Liver (tissue), 9 donors: Measurements from ENCODE around the gene ROR1. TPM values are rescaled to one million over a fixed set of nuclear protein-coding genes. Genes with fewer than 3 reads are reported as not detected.

Source experiments
- DNase-seq: peaks from one replicate; pipeline ENCODE4 v3.0.0-alpha.2; 2017; ENCODE audit warnings: low spot score
- H3K27ac ChIP-seq, 2 donors: one replicate each; pipeline ENCODE4 v1.7.0; 2013; ENCODE audit warnings: inconsistent platforms in 2 of 2, low read length in 2 of 2, control low read depth in 1 of 2, low read depth in 1 of 2, mild to moderate bottlenecking in 1 of 2
- H3K27me3 ChIP-seq, 4 donors: one replicate each; pipeline versions ENCODE4 v1.6.1 to v1.7.0; 2013; ENCODE audit warnings: low read length in 3 of 4, inconsistent platforms in 1 of 4, mild to moderate bottlenecking in 1 of 4, moderate library complexity in 1 of 4; ENCODE audit not compliant: control insufficient read depth in 4 of 4, insufficient read depth in 4 of 4
- H3K36me3 ChIP-seq, 4 donors: one replicate each; pipeline versions ENCODE4 v1.6.1 to v1.7.0; 2013; ENCODE audit warnings: low read length in 3 of 4, mild to moderate bottlenecking in 3 of 4, low read depth in 1 of 4, moderate library complexity in 1 of 4; ENCODE audit not compliant: control insufficient read depth in 4 of 4, insufficient read depth in 3 of 4
- H3K4me1 ChIP-seq, 4 donors: one replicate each; pipeline versions ENCODE4 v1.6.1 to v1.7.0; 2013; ENCODE audit warnings: low read length in 3 of 4, mild to moderate bottlenecking in 3 of 4, moderate library complexity in 1 of 4; ENCODE audit not compliant: control insufficient read depth in 4 of 4, insufficient read depth in 4 of 4
- H3K4me3 ChIP-seq, 3 donors: one replicate each; pipeline versions ENCODE4 v1.6.1 to v1.7.0; 2013; ENCODE audit warnings: low read length in 3 of 3, control low read depth in 1 of 3, low read depth in 1 of 3, mild to moderate bottlenecking in 1 of 3
- H3K9ac ChIP-seq, 2 donors: one replicate each; pipeline ENCODE4 v1.7.0; 2013; ENCODE audit warnings: low read length in 2 of 2, mild to moderate bottlenecking in 2 of 2, moderate library complexity in 2 of 2, control low read depth in 1 of 2, low read depth in 1 of 2
- H3K9me3 ChIP-seq, 4 donors: one replicate each; pipeline versions ENCODE4 v1.6.1 to v1.7.0; 2013; ENCODE audit warnings: low read length in 3 of 4; ENCODE audit not compliant: control insufficient read depth in 4 of 4
- EGR1 ChIP-seq, 2 donors: IDR thresholded peaks; 2 replicates each; pipeline ENCODE4 v1.6.1; 2016 to 2018; ENCODE audit warnings: antibody characterized with exemption in 2 of 2, low read depth in 2 of 2
- FOXA1 ChIP-seq: IDR thresholded peaks from 2 replicates; pipeline ENCODE4 v1.6.1; 2016; ENCODE audit warnings: antibody characterized with exemption
- GABPA ChIP-seq, 2 donors: IDR thresholded peaks in 1 of 2; conservative IDR thresholded peaks in 1 of 2; 2 replicates each; pipeline ENCODE4 v1.6.1; 2016; ENCODE audit warnings: antibody characterized with exemption in 2 of 2, mild to moderate bottlenecking in 1 of 2, moderate library complexity in 1 of 2
- HNF4G ChIP-seq: IDR thresholded peaks from 2 replicates; pipeline ENCODE4 v1.6.1; 2016; ENCODE audit warnings: antibody characterized with exemption
- NR2F2 ChIP-seq: IDR thresholded peaks from 2 replicates; pipeline ENCODE4 v1.6.1; 2016; ENCODE audit warnings: antibody characterized with exemption
- RAD21 ChIP-seq, 2 donors: IDR thresholded peaks; 2 replicates each; pipeline ENCODE4 v1.6.1; 2016; ENCODE audit warnings: antibody characterized with exemption in 2 of 2, mild to moderate bottlenecking in 2 of 2
- SP1 ChIP-seq: IDR thresholded peaks from 2 replicates; pipeline ENCODE4 v1.6.1; 2018; ENCODE audit warnings: antibody characterized with exemption, mild to moderate bottlenecking
- TAF1 ChIP-seq: conservative IDR thresholded peaks from 2 replicates; pipeline ENCODE4 v1.6.1; 2016; ENCODE audit warnings: antibody characterized with exemption, mild to moderate bottlenecking
- YY1 ChIP-seq: IDR thresholded peaks from 2 replicates; pipeline ENCODE4 v1.6.1; 2016; ENCODE audit warnings: antibody characterized with exemption, mild to moderate bottlenecking
- WGBS: extraction: QIAGEN DNeasy Blood & Tissue Kit; methylation state at CpG from one replicate; pipeline ENCODE4 v1.1.7; 2013; 5-methylcytosine and 5-hydroxymethylcytosine counted together
- polyA plus RNA-seq, 2 donors: library from polyadenylated mRNA; stranded (reverse) in 1 of 2; unstranded in 1 of 2; fragments of 200-250 nt in 1 of 2; fragments of >200 nt in 1 of 2; fragmentation: Nextera tagmentation in 1 of 2; extraction: Ambion mirVana in 1 of 2; gene quantifications; one replicate each; pipeline versions ENCODE4 v1.2.1 to v1.2.3, GENCODE V29; 2013 to 2015
- total RNA-seq, 2 donors: library from RNA; depleted of rRNA; stranded (reverse); fragments of >200 nt; gene quantifications; one replicate each; pipeline ENCODE4 v1.2.3, GENCODE V29; 2014
- TF ChIP-seq, protein P1 (sequence below): fragments of 150-350 bp; IDR thresholded peaks from 2 replicates; pipeline ENCODE4 v1.5.1; 2017; ENCODE audit warnings: improper control_type of control experiment, low read depth, low read length; ENCODE audit not compliant: missing input control
- TF ChIP-seq, protein P2 (sequence below): IDR thresholded peaks from 2 replicates; pipeline ENCODE4 v1.6.1; 2016; ENCODE audit warnings: antibody characterized with exemption
- TF ChIP-seq, protein P3 (sequence below): IDR thresholded peaks from 2 replicates; pipeline ENCODE4 v1.6.1; 2016; ENCODE audit warnings: antibody characterized with exemption
- TF ChIP-seq, protein P4 (sequence below): IDR thresholded peaks from 2 replicates; pipeline ENCODE4 v1.6.1; 2016; ENCODE audit warnings: antibody characterized with exemption, mild to moderate bottlenecking
- donor health status: healthy.
- donor health status: healthy.
- donor health status: healthy.
- donor health status: healthy.
- donor health status: healthy.

The ROR1 gene
- total and polyA plus RNA-seq, 4 donors, result 0.15 to 0.98 (median 0.37) TPM

- H3K9ac ChIP-seq, result no peak overlapping the region
- no peak for DNase-seq
- H3K27me3 ChIP-seq, result no peaks in the 10 kb centered on the region
- TF ChIP-seq GABPA (IDR thresholded peaks at IDR 0.05 in 1 of 2, conservative IDR thresholded peaks at IDR 0.05 in 1 of 2) (no peak), YY1 (no peak)
- TF ChIP-seq, protein P1, sequence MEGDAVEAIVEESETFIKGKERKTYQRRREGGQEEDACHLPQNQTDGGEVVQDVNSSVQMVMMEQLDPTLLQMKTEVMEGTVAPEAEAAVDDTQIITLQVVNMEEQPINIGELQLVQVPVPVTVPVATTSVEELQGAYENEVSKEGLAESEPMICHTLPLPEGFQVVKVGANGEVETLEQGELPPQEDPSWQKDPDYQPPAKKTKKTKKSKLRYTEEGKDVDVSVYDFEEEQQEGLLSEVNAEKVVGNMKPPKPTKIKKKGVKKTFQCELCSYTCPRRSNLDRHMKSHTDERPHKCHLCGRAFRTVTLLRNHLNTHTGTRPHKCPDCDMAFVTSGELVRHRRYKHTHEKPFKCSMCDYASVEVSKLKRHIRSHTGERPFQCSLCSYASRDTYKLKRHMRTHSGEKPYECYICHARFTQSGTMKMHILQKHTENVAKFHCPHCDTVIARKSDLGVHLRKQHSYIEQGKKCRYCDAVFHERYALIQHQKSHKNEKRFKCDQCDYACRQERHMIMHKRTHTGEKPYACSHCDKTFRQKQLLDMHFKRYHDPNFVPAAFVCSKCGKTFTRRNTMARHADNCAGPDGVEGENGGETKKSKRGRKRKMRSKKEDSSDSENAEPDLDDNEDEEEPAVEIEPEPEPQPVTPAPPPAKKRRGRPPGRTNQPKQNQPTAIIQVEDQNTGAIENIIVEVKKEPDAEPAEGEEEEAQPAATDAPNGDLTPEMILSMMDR, result no peak
- no peaks in the 10 kb centered on the region for H3K36me3 ChIP-seq
- no peaks in the 10 kb centered on the region for H3K4me1 ChIP-seq
- 83% methylated on average over 2 of the region's 2 CpGs for WGBS
- peaks cover 0 to 1% (median 0%) of the 10 kb centered on the region in 4 donors for H3K9me3 ChIP-seq
- H3K27ac ChIP-seq, result no peak overlapping the region
- H3K4me3 ChIP-seq, result no peak overlapping the region
Observed at GRCh38 chr1:63739452-63739851, 34.4 kb upstream of the ROR1 start.

GRCh38 chr1:63740432-63740831 is 33.4 kb upstream of the ROR1 start:
- 91% methylated on average over 2 of the region's 2 CpGs for WGBS
- Histone ChIP-seq H3K4me3 (no peak overlapping the region), H3K9me3 (peaks cover 0 to 1% (median 0%) of the 10 kb centered on the region in 4 donors), H3K4me1 (no peaks in the 10 kb centered on the region), H3K27me3 (no peaks in the 10 kb centered on the region), H3K27ac (no peak overlapping the region), H3K36me3 (no peaks in the 10 kb centered on the region), H3K9ac (no peak overlapping the region)
- no peak for DNase-seq
- no peak for TF ChIP-seq TAF1
- no peak for TF ChIP-seq SP1
- TF ChIP-seq, protein P2, sequence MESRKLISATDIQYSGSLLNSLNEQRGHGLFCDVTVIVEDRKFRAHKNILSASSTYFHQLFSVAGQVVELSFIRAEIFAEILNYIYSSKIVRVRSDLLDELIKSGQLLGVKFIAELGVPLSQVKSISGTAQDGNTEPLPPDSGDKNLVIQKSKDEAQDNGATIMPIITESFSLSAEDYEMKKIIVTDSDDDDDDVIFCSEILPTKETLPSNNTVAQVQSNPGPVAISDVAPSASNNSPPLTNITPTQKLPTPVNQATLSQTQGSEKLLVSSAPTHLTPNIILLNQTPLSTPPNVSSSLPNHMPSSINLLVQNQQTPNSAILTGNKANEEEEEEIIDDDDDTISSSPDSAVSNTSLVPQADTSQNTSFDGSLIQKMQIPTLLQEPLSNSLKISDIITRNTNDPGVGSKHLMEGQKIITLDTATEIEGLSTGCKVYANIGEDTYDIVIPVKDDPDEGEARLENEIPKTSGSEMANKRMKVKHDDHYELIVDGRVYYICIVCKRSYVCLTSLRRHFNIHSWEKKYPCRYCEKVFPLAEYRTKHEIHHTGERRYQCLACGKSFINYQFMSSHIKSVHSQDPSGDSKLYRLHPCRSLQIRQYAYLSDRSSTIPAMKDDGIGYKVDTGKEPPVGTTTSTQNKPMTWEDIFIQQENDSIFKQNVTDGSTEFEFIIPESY, result no peak

DNA sequence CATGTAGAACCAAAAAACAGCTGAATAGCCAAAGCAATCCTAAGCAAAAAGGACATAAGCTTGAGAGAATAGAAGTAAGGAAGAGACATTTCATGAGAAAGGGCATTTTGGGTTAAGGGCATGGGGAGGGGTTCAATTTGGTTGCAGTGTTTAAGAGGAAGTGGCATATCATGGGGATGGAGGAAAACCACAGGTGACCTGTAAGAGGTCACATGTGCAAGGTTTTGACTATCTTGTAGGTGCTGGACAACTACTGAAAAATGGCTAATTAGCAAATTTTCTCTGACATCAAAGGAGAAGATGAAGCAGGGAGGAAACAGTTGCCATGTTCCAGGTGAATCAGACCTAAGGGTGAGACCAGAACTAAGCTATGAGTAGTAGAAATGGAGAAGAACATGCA is 31.3 kb upstream of the ROR1 start:
- Histone ChIP-seq H3K27me3 (no peaks in the 10 kb centered on the region), H3K9ac (no peak overlapping the region), H3K4me1 (no peaks in the 10 kb centered on the region), H3K36me3 (no peaks in the 10 kb centered on the region), H3K9me3 (no peaks in the 10 kb centered on the region), H3K27ac (no peak overlapping the region), H3K4me3 (no peak overlapping the region)
- no peak for DNase-seq
- TF ChIP-seq SP1, result no peak
- TF ChIP-seq, protein P2, result no peak
- TF ChIP-seq HNF4G, result no peak
- TF ChIP-seq, protein P3, sequence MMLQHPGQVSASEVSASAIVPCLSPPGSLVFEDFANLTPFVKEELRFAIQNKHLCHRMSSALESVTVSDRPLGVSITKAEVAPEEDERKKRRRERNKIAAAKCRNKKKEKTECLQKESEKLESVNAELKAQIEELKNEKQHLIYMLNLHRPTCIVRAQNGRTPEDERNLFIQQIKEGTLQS, result no peak
- no peak for TF ChIP-seq FOXA1
- TF ChIP-seq NR2F2, result no peak
- no peak for TF ChIP-seq EGR1 (IDR thresholded peaks at IDR 0.05; ENCODE audit: low read depth in 2 of 2)
- TF ChIP-seq RAD21 (IDR thresholded peaks at IDR 0.05), result no peak
- TF ChIP-seq, protein P4, sequence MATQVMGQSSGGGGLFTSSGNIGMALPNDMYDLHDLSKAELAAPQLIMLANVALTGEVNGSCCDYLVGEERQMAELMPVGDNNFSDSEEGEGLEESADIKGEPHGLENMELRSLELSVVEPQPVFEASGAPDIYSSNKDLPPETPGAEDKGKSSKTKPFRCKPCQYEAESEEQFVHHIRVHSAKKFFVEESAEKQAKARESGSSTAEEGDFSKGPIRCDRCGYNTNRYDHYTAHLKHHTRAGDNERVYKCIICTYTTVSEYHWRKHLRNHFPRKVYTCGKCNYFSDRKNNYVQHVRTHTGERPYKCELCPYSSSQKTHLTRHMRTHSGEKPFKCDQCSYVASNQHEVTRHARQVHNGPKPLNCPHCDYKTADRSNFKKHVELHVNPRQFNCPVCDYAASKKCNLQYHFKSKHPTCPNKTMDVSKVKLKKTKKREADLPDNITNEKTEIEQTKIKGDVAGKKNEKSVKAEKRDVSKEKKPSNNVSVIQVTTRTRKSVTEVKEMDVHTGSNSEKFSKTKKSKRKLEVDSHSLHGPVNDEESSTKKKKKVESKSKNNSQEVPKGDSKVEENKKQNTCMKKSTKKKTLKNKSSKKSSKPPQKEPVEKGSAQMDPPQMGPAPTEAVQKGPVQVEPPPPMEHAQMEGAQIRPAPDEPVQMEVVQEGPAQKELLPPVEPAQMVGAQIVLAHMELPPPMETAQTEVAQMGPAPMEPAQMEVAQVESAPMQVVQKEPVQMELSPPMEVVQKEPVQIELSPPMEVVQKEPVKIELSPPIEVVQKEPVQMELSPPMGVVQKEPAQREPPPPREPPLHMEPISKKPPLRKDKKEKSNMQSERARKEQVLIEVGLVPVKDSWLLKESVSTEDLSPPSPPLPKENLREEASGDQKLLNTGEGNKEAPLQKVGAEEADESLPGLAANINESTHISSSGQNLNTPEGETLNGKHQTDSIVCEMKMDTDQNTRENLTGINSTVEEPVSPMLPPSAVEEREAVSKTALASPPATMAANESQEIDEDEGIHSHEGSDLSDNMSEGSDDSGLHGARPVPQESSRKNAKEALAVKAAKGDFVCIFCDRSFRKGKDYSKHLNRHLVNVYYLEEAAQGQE, result no peak
